GM18498 (cell line): ENCODE results near the gene LHFPL2.

ENCODE experiments used
- ATAC-seq: cut with Tn5 transposase; IDR thresholded peaks from one replicate; pipeline ENCODE4 v1.9.1; 2021; ENCODE audit warnings: mild to moderate bottlenecking, moderate library complexity; ENCODE audit not compliant: unreplicated experiment

Gene LHFPL2

DNA sequence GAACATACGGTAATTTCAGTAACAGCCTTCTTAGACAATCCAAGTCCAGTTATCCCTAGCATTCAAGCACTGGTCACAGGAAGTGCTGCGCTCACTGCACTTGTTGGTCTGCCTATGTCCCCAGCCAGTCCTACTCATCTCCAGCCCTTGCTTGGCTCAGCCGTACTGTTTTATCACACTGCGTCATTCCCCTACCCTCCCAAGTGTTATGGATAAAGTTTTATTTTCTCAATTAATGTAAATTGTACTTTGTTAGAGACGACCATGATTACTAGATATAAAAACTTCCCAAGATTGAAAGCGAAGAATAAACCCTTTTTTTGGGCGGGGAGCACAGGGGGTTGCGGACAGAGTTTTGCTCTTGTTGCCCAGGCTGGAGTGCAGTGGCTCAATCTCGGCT lies 49.6 kb downstream of the LHFPL2 start:
- ATAC-seq = no peak

- ATAC-seq = no peak
Measured at GRCh38 chr5:78597974-78598371, 50.6 kb downstream of the LHFPL2 start.

- no peak for ATAC-seq
Measured at GRCh38 chr5:78597068-78597973, 51.3 kb downstream of the LHFPL2 start.

GRCh38 chr5:78595458-78595921 lies 53.1 kb downstream of the LHFPL2 start:
- no peak for ATAC-seq

DNA sequence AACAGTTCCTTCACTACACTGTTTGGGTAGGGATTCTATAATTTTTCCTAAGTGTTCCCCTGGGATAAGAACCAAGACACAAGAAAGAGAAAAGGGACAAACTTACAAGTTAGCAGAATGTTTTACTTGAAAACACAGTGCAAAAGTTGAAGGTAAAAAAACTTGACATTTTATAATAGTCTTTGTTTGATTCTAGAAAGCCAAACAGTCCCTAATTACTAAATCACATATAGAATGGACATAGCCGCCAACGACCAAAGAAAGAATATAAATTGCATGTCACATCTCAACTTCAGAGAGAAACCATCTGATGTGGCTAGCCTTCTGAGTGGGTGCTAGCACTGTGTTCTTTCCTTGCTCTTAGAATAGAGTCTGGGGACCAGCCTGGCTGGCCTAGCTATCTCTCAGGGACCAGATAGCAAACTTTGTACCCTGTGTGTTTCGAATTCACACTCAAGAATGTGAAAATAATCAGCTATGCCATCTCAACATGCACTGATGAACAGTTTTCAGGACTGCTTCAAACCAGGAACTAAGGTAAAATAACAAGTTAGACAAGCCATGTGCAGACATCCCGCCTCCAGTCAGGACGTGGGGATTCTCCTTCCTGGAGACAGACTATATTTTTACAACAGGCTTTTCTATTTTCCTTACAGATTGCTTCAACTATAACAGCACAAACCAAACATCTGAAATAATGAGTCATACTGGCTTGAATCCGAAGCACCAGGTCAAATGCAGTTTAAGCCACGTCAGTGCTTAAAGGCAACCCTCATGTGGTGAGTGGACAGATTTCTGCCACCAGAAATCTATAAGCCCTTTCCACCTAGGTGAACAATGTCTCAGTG lies 53.7 kb downstream of the LHFPL2 start:
- ATAC-seq = no peak

DNA sequence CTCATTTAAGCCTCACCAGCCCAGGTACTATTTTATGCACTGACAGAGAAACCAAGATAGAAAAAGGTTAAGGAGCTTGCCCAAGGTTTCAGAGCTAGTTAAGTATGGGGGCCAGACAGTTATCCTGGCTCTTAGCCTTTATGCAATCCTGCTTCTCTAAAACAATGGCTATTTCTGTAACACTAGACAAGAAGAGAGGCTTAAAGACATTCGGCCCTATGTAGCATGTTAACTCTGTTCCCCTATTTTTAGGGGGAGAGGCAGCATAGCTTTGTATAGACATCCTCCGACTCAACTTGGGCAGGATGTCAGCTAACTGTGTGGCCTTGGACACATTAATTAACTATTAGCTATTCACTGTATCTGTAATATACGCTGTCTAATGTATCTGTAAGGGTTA lies 54.6 kb downstream of the LHFPL2 start:
- no peak for ATAC-seq

GRCh38 chr5:78593465-78593864 lies 55.1 kb downstream of the LHFPL2 start:
- ATAC-seq = no peak

GRCh38 chr5:78592735-78593386 lies 55.7 kb downstream of the LHFPL2 start:
- ATAC-seq = no peak

- peak; percentile 76 for ATAC-seq
Measured at GRCh38 chr5:78591972-78592700, 56.4 kb downstream of the LHFPL2 start.

DNA sequence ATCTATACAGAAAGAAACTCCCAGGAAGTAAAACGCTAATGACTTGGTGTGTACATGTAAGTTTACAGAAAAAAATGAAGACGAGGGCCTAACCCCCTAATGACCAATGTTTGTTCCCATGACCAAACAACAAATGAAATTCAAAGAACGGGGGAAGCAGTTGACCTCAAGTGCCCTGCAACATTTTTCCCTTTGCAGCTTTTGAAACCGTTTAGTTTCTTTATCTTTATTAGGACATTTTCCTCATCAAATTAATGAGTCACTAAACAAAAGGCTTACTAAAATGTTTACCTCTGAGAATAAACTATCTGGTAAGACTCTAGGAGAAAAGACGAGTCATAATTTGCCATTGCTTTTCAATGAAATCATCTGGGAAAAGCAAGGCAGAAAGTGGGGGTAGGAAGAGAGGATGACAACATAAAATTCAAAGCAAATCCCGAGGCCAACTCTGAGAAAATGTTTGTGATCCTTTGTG lies 57.4 kb downstream of the LHFPL2 start:
- ATAC-seq = no peak

- no peak for ATAC-seq
Measured at GRCh38 chr5:78589923-78590322, 58.6 kb downstream of the LHFPL2 start.

GRCh38 chr5:78588507-78588906 lies 60.1 kb downstream of the LHFPL2 start:
- ATAC-seq = no peak

DNA sequence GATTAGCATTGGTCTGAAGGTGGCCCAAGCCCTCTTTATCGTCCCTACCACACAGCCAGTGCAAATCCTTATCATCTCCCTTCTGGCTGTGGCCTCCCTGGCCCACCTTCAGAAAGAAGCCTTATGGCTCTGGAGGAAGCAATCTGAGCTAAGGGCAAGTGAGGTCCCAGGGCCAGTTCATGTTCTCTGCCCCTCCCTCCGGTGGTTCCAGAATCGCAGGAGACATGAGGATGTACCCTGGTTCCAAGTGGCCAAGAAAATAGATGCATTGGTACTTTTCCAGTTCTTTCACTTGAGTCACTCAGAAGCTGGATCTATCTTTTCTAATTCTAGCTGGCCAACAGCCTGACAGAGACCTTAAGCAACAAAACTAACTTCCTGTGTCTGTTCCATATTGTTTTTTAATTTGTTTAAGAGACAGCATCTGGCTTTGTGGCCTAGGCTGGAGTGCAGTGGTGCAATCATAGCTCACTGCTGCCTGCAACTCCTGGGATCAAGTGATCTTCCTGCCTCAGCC lies 60.7 kb downstream of the LHFPL2 start:
- no peak for ATAC-seq

DNA sequence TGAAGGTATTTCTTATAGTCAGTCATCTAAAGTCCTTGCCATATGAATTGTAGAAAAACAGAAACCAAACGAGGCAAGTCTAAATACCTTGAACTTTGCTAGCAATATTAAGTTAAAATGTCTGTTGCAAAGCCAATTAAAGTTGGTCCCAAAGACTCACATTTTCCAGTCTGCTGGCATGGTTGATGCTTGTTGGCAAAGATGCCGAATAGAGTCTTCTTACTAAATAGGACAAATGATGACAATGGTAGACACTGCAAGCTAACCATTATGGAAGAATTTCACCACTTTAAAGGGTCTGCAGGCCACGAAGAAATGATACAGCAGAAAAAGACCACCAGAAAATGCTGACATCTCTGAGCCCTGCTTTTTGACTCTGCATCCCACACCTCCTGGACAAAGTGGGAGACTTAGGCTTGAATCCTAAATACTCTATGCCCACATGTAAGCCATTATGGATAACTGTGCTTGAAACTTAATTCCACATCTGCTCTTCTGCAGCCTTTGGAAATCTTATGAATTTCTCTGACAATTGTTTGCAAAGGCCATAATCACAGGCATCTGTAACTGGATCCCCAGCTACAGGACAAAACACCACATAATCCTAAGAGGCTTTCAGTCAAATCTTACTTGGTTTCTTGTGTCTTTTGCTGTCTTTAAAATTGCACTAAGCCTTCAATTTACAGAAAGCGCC lies 61.3 kb downstream of the LHFPL2 start:
- ATAC-seq = no peak

GRCh38 chr5:78586251-78586650 lies 62.3 kb downstream of the LHFPL2 start:
- ATAC-seq = no peak

DNA sequence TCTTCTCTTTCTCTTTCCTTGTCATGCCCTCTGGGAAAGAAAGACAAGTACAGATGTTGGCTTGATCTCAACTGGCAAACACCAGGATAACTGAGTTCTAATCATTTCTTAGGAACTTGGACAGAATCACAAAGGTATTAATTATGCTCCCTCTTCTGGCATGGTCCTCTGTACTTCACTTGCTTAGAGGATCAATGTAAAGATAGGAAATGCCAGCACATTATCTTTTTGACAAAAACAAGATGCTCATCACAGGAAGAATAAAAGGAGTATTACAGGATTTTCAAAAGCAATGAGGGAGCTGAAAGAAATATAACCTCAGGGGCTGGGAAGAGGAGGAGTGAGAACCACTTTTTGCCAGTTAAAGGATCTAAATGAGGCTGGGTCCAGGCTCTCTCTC lies 70.6 kb downstream of the LHFPL2 start:
- ATAC-seq = no peak

DNA sequence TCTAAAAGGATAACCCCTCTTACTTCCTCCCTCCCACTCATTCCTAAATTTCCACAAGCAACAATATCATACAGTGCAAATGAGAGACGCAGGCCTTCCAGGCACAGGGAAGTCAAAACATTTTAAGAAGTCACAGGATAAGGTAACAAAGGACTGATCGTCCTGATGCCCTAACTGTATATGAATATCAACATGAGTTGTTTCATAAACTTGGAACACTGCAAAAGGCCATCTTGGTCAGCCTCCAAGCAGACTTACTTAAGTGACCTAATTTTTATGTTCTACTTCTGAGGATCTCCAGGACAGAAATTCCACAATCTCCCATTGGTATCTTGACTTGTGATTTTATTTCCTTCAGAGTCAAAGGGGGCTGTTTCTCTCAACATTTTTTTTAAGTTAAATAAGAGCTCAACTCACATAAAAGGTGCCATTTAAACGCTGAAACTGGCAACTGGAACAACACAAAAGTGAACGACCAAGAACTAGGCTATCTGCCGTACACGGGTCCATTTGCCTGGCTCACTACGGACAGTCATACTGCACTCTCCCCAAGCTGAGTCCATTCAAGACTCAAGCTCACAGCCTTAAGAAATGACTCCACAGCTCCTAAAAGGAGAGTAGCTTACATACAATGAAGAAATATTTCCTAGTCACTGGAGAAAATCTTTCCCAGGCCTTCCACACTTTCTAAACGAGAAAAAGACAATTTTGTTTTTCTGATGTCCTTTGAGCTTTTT lies 71.3 kb downstream of the LHFPL2 start:
- ATAC-seq = no peak

DNA sequence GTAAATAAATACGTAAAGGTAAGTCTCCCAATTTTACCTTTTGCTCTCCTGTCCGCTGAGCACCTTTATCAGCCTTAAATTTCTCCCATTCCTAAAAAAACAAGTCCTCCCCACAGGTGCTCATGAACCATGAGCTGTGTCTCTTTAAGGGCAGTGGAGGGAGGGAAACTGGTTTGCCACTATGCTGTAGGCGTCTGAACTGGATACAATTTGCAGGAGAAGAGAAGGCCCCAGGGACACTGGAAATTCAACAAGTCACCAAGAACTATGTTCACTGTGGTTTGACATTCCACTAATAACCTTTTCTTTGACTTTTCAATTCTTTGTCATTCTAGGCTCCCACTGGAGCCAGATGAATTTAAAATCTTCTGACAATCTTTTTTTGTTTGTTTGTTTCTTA lies 72.2 kb downstream of the LHFPL2 start:
- no peak for ATAC-seq

GRCh38 chr5:78574731-78575161 lies 73.8 kb downstream of the LHFPL2 start:
- ATAC-seq = no peak
